Measurements from ENCODE around the gene PFKM.

PFKM gene

DNA sequence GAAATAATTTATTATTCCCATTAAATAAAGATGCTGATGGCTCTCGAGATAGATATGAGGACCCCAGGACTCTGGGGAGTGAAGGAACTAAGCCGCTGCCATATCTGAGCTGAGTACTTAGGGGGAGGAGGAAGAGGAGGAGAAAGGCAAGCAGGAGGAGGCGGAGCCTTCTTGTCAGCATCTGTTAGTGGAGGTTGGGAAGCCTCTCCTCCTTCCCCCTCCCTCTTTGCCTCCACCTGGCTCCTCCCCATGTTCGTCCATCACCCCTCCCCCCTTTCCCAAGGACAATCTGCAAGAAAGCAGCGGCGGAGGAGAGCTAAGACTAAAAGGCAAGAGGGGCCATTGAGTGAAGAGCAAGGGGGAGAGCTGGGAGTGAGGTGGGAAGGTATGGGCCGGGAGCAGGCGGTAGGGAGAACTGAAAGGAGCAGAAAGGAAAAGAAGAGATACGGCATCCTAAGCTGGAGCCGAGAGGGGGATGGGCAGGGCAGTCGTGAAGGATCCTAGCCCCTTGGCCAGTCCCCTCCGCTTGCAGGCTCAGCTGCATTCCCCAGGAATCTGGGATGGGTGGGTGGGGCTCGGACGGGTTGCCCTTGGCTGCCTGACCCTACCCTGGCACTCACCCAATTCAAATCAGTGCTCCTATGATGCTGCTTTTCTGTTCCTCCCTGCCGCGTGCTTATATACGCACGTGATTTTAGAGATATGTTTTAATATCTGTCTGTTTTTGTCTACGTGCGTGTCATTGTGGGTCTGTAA is at the start of gene PFKM:
Gene PFKM (plus strand): TSS at position 287 of the 756 bp plus-strand sequence. CDS start 3,411 bp downstream, outside the sequence.
- peak; percentile 73 for DNase-seq (ENCODE audit: low read depth, low spot score)

DNA sequence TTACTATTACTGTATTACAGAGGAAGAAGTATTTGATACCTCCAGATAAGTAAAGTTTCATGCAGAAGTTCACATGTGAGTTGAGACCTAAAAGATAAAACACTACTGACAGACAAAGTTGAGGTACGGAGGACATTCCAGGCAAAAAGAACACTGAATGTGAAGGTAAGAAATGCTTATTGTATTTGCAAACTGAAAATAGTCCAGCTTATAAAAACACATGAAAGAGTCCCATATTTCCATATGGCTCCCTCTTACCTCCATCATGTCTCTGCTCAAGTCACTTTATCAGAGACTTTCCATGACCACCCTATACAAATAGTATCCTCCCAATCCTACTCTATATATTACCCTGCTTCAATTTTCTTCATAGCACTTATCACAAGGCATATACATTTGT is 49.1 kb upstream of the PFKM start:
- DNase-seq (ENCODE audit: low read depth, low spot score), result no peak

DNA sequence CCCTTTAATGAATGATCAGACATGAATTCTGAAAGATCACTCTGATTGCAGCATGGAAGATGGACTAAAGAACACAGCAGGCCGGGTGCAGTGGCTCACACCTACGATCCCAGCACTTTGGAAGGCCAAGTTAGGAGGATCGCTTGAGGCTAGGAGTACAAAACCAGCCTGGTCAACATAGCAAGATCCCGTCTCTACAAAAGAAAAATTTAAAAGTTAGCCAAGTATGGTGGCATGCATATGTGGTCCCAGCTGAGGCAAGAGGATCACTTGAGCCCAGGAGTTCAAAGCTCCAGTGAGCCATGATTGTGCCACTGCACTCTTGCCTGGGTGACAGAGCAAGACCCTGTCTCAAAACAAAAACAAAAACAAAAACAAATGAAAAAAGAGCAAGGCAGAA is 48.4 kb upstream of the PFKM start:
- DNase-seq (ENCODE audit: low read depth, low spot score), result no peak

DNA sequence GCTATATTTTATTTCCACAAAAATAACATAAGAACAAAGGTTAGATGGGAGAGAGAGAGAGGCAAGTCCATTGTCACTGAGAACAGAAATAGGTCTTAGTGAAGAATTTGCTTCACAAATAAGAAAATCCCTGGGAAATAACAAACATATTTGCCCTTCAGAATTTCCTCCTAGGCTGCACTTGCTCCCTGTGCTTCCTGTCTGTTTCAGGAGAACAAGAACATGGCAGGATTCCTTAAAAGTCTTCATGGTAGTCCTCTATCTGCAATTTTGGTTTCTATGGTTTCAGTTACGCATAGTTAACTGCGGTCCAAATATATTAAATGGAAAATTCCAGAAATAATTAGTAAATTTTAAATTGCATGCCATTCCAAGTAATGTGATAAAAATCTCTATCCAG is 47.4 kb upstream of the PFKM start:
- DNase-seq (ENCODE audit: low read depth, low spot score), result no peak

DNA sequence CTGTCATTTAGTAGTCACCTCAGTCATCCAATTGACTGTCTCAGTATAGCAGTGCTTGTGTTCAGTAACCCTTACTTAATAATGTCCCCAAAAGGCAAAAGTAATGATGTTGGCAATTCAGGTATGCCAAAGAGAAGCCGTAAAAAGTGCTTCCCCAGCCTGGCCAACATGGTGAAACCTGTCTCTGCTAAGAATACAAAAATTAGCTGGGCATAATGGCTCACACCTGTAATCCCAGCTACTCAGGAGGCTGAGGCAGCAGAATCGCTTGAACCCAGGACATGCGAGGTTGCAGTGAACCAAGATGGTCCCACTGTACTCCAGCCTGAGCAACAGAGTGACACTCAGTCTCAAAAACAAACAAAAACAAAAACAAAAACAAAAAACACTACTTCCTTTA is 46.9 kb upstream of the PFKM start:
- DNase-seq (ENCODE audit: low read depth, low spot score), result no peak

DNA sequence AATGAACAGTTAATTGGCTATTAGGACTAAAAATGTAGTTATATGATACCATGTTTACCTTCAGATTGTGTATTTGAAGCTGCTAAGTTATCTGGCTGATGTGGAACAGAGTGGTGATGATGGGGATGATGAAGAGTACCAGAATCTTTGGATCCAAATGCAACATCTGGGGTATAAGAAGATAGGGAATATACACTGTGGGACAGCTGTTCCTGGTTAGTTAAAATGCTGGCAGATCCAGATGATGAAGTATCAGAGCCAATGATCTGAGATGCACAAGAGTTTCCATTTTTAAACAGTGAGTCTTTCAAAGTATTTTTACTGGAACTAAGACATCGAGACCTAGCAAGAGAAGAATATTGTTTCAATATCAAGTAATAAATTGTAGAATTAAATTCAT is 44.9 kb upstream of the PFKM start:
- no peak for DNase-seq (ENCODE audit: low read depth, low spot score)

DNA sequence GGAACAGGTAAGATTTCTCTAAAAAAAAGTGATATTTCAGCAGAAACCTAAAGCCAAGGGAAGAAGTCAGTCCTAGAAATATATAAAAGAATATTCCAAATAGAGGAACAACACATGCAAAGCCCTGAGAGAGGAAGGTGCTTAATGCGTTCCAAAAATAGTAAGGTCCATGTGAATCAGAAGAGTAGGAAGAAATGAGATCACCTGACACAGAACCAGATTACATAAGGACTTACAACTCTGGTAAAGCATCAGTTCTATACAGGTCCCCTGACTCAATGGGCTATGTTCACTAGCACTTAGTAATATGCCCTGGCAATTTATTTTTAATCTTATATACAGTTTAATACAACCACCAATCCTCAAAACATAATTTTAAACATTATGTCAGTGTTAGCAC is 43.3 kb upstream of the PFKM start:
- DNase-seq (ENCODE audit: low read depth, low spot score), result no peak

DNA sequence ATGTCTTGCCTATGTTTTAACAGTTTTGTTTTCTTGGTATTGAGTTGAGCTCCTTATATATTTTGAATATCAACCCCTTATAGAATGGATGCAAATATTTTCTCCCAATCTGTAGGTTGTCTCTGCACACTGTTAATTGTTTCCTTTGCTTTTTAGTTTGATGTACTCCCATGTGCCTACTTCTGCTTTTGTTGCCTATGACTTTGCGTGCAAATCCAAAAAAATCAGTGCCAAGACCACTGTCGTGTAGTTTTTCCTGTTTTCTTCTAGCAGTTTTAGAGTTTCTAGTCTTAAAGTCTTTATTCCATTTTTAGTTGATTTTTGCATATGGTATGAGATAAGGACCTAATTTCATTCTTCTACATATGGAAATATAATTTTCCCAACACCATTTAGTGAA is 42.1 kb upstream of the PFKM start:
- DNase-seq (ENCODE audit: low read depth, low spot score), result no peak

DNA sequence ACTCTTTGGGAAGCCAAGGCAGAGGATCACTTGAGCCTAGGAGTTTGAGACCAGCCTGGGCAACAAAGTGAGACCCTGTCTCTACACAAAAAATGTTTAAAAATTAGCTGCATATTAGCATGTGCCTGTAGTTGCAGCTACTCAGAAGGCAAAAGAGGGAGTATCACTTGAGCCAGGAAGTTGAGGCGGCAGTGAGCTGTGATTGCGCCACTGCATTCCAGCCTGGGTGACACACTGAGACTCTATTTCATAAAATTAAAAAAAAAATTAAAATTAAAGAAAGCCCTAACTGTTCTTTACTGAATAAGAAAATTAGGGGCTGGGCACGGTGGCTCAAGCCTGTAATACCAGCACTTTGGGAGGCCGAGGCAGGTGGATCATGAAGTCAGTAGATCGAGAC is 40.3 kb upstream of the PFKM start:
- DNase-seq (ENCODE audit: low read depth, low spot score), result no peak

DNA sequence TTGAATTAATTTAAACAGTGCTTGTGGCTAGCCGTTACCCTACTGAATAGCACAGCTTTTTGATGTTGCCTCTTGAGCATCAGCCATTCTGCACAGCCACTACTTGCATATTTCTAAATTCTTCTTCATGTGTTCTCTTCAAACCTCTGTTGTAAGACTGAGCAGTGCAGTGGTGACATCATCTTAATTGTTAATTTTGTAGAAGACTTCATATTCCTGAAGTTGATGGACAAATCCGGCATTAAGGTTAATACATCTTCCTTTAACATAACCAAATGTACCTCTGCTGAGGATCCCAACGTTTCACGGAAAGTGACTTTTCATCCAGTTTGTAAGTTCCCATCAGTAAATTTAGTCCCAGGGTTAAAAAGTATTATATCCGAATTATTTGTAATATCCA is 38.9 kb upstream of the PFKM start:
- no peak for DNase-seq (ENCODE audit: low read depth, low spot score)

DNA sequence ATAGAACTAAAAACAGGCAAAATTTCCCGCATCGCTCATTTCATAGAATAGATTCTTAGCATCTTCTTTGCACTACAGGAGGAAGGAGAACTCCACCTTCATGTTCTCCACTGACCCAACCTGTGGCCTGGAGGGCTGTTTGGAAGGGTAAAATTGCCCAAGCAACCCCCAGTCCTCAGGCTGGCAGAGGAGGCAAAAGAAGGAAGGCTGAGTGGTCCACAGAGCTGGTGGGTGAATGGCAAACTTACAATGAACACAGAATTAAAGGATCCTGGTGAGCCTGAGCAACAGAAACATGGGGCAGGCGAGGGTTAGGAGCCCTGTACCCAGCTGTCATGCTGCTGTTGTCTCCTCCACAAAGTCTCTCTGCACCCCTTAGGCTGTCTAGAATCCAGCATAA is 38.3 kb upstream of the PFKM start:
- no peak for DNase-seq (ENCODE audit: low read depth, low spot score)

DNA sequence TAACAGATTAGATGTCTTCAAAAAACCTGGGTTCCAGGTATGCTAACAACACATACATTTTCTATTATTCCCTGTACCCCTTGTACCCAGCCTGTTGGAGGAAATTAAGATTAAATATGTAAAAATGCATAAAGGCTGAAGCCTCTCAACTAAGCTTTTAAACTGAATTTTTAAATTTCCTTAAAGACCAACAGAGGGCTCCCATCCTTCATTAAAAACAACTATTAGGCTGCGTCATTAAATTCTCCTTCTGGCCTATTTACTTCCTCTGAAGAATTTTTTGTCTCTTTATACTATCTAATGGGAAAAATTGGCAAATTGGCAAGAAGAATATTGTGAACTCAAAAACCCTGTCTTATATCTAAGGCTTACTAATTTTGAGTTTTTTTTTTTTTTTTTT is 35.1 kb upstream of the PFKM start:
- no peak for DNase-seq (ENCODE audit: low read depth, low spot score)

DNA sequence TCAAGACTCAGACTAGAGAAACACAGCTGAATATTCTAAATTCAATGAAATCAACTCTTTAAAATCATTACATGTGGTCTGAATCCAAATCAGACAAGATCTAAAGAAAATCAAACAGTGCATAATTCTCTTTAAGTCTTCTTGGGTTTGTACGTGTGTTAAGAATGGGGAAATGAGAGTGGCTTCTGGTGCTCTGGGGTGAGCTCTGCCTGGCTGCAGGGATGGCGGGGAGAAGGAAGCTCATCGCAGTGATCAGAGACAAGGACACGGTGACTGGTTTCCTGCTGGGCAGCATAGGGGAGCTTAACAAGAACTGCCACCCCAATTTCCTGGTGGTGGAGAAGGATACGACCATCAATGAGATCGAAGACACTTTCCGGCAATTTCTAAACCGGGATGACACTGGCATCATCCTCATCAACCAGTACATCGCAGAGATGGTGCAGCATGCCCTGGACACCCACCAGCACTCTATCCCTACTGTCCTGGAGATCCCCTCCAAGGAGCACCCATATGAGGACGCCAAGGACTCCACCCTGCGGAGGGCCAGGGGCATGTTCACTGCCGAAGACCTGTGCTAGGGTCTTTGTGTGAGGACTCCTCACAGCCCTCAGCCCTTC is 34.2 kb upstream of the PFKM start:
- no peak for DNase-seq (ENCODE audit: low read depth, low spot score)

DNA sequence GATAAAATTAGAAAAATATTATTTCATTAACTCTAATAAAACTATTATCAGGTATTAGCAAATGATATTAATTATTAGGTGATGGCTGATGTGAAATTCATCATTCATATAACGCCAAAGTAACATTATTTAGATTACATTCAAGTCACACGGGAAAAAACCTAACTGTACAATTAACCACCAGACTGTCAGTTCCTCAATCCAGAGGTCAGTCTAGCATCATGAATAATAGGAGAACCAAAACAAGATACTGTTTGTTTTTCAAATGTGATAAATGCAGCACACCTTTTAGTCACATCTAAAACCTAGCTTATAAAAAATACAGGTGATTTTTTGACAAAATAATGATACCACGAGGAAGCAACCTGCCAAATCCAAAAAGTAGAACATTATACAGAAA is 32.8 kb upstream of the PFKM start:
- DNase-seq (ENCODE audit: low read depth, low spot score), result no peak

DNA sequence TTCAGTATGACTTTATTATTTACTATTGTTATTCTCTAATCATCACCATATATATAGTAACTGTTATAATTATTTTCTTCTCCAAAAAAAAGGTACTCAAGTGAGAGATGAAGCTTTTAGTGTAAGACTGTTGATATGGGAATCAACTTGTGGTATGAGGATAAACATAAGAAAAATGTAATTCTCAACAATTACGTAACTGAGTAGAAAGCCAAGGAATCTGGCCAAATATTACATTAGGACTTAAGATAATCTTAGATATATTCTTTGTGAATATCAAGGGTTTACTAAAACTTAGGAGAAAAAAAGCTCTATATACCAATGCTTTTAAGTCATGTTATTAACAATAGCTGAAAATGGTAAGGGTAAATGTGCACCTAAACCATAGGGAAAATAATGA is 26.6 kb upstream of the PFKM start:
- no peak for DNase-seq (ENCODE audit: low read depth, low spot score)

DNA sequence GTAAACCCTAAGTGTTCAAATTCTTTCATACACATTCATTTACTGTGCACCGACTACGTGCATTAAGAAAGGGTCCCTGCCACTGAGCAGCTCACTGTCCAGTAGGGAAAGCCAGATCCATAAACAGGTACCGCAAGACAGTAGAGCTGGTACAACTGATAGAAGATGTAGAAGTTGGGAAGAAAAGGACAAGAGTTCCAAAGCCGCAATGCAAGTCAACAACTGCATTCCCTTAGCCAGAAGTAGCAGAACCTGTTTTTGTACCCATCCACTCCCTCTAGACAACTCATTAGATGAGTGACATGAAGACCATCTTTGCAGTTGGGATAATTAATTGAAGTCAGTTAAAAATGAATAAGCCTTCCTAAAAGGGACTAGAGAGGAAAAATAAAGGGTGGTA is 14.6 kb upstream of the PFKM start:
- no peak for DNase-seq (ENCODE audit: low read depth, low spot score)

DNA sequence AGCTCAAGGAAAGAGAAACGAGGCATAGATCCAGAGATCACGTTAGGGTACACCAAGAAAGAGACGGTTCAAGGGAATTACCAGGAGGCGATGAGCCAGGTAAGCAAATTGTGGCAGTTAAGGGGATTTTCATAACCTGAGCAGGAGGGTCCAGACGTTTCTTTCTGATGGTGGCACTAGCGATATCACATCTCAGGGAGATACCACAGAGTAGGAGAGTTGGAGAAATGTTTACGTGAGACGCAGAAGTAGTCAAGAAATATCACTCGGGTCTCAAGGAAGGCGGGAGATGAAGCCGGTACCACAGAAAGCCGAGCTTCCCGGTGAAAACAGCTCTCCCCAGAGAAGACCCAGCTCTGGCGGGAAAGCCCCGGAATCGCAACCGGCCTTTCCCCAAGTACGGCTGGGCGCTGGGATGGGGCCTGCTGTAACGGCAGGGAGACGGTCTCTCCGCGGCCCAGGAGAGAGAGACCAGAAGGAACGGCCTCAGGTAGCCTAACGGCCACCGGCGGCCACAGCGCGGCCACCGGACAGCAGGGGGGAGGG is 13.8 kb upstream of the PFKM start:
- no peak for DNase-seq (ENCODE audit: low read depth, low spot score)

DNA sequence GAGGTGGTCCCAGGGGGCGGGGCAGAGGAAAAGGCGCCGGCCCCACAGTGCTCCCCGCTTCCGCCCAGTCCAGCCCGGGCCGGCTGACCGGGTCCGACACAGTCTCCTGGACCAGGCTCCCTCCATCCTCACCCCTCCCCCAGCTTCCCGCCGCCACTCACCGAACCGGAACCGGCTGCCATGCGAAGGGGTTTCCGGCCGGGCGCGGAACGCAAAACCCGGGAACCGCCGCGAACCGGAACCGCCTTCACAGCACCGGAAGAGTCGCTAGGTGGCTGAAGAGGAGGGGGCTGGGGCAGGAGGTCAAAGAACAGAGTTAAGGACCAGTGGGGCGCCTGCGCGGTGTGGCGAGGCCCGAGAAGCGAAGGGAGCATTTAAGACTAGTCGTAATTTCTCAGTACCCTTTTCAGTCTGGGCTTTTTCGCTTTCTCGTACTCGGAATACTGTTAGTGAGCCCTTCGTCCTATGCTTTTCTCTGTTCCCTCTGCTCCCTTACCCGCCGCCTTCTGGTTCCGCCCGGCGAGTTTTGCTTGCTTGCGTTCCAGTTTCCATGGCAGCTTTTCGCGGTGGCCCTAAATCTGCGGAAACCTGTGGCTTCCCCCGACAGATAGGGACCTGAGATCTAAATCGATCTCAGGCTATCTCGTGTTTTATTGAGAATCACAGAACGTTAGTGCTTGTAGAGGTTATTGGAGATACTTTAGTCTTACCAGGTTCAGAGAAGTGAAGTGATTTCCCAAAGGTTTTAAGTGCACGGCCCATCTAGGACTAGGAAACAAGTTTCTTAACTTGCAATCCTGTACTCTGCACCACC is 13.1 kb upstream of the PFKM start, which contains the start of gene SENP1:
Gene SENP1 (minus strand): TSS at position 213 of the 814 bp plus-strand sequence. CDS start 4,607 bp downstream, outside the sequence.
- DNase-seq (ENCODE audit: low read depth, low spot score), result peak; percentile 72

DNA sequence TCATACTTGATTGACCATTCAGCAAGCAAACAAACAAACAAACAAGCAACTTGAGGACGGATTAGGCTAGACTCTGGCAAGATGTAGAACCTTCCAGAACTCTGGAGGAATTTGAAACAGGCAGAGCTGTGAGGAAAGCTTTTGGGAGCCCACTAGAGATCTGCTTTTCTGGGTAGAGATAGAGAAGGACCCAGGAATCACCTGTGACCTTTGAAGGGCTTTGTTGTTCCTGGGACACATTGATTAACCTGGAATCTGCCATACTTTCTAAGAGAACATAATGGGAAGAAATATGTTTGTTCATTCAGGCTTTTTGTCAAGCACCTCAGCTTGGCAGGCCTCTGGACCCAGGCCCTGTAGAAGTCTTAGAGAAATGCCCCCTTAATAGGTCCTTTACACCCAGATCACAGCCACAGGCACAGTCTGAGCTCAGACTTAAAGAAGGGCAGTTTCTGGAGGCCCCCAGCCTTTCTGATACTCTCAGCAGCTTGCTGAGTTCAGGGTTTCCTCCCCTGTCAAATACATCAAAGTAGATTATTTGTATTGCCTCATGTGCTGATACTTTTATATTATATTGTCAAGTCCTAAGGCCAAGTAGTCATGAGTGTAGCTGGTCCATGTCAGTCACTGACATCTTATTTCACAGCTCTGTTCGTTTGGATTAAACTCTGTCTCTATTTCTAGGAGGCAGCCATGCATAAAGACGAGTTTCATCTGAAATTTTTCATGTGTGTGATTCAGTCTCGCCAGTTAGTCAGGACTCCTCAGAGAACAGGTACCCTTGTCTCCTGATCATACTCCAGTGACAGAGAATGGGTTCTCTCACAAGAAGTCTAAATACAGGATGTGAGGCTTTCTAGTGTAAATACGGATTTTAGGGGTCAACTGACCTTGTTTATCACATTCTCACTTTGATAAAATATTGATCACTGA is 12.2 kb upstream of the PFKM start:
- no peak for DNase-seq (ENCODE audit: low read depth, low spot score)

DNA sequence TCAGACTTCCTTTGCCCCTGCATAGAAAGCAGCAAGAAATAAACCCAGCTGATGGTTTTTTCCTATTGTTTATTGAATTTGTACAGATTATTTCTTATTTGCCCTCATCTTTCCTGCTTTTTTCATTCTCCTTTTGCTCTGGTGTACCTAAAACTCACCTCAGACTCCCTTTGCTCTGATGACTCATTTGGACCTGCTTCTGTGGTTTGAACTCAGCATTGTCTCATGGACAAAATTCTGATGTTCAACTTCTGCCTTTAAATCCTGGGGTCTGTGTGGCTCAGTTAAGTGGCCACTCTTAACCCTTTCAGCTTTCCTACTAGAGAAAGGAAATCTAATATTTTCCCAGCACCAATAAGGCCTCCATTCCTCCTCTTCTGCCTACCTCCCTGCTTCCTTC is 9.7 kb upstream of the PFKM start:
- no peak for DNase-seq (ENCODE audit: low read depth, low spot score)

DNA sequence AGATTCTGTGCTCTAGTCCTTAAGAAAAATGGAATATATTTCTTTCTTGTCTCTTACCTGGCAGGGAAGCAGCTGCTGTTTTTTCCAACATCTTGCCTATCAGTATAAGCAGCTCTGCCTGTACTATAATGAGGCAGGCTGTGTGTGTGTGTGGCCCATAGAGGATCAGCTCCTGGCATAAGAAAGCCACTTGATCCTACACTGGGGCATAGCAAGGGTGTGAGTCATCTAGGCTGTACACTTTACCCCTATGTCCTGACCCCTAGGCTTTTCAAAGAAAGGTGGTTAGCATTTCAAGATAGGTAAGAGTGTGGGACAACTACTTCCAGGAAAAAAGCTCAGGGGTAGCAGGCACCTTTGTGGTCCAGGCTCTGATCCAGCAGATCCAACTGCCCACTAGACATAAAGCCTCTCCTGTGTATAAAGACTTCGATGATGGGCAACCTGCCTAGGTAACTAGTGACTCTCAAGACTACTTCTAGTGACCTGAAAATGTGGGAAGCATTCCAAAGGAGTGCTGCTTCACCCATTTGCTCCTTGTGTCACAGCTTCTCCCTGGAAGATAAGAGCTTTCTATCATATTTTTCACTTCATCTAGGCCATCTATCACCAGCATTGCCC is 8.4 kb upstream of the PFKM start:
- no peak for DNase-seq (ENCODE audit: low read depth, low spot score)

Data from brain pericyte (primary cell).